ENCODE data around the gene ITGB2.

GRCh38 chr21:44899768-44900558 is 20.7 kb downstream of the ITGB2 start:
- TF ChIP-seq, protein P1, sequence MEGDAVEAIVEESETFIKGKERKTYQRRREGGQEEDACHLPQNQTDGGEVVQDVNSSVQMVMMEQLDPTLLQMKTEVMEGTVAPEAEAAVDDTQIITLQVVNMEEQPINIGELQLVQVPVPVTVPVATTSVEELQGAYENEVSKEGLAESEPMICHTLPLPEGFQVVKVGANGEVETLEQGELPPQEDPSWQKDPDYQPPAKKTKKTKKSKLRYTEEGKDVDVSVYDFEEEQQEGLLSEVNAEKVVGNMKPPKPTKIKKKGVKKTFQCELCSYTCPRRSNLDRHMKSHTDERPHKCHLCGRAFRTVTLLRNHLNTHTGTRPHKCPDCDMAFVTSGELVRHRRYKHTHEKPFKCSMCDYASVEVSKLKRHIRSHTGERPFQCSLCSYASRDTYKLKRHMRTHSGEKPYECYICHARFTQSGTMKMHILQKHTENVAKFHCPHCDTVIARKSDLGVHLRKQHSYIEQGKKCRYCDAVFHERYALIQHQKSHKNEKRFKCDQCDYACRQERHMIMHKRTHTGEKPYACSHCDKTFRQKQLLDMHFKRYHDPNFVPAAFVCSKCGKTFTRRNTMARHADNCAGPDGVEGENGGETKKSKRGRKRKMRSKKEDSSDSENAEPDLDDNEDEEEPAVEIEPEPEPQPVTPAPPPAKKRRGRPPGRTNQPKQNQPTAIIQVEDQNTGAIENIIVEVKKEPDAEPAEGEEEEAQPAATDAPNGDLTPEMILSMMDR (IDR thresholded peaks at IDR 0.05), result no peak
- TF ChIP-seq POLR2A (IDR thresholded peaks at IDR 0.05), result no peak
